Stimulated activated CD4-positive, alpha-beta T cell treated with anti-CD3 and anti-CD28 coated beads, Interleukin-1b, Interleukin-23, amount 100 ng/mL, for 1 hour (primary cell): ENCODE results near the gene KATNBL1.
"Not testable (repeated sequence)": the region's sequence is repeated elsewhere in the genome, so short reads cannot be mapped to it uniquely, and the experiment has no call there.

Source experiments
- DNase-seq, 2 donors: peaks; one replicate each; pipeline ENCODE4 v3.0.0-alpha.2; 2020; ENCODE audit warnings: low read depth in 2 of 2

Gene KATNBL1

DNA sequence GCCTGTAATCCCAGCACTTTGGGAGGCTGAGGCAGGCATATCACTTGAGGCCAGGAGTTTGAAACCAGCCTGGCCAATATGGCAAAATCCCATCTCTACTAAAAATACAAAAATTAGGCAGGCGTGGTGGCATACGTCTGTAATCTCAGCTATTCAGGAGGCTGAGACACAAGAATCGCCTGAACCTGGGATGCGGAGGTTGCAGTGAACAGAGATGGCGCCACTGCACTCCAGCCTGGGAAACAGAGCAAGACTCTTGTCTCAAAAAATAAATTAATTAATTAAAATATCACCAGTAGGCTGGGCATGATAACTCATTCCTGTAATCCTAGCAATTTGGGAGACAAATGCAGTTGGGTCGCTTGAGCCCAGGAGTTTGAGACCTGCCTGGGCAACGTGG is 16.6 kb downstream of the KATNBL1 start:
- not testable (repeated sequence) for DNase-seq

- DNase-seq: no peak
Observed at GRCh38 chr15:34188711-34189110, 21.2 kb downstream of the KATNBL1 start.

- DNase-seq: no peak
Observed at GRCh38 chr15:34185666-34186065, 24.2 kb downstream of the KATNBL1 start.

- no peak for DNase-seq
Observed at GRCh38 chr15:34182942-34183341, 27.0 kb downstream of the KATNBL1 start.

GRCh38 chr15:34179234-34179633 is 30.7 kb downstream of the KATNBL1 start:
- DNase-seq: no peak

DNA sequence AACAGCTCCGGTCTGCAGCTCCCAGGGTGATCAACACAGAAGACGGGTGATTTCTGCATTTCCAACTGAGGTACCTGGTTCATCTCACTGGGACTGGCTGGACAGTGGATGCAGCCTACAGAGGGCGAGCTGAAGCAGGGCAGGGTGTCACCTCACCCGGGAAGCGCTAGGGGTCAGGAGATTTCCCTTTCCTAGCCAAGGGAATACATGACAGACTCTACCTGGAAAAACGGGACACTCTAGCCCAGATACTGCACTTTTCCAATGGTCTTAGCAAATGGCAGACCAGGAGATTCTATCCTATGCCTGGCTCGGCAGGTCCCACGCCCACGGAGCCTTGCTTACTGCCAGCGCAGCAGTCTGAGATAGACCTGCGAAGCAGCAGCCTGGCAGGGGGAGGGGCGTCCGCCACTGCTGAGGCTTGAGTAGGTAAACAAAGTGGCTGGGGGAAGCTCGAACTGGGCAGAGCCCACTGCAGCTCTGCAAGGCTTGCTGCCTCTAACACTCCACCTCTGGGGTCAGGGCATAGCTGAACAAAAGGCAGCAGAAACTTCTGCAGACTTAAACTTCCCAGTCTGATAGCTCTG is 43.8 kb downstream of the KATNBL1 start:
- DNase-seq: not testable (repeated sequence)

DNA sequence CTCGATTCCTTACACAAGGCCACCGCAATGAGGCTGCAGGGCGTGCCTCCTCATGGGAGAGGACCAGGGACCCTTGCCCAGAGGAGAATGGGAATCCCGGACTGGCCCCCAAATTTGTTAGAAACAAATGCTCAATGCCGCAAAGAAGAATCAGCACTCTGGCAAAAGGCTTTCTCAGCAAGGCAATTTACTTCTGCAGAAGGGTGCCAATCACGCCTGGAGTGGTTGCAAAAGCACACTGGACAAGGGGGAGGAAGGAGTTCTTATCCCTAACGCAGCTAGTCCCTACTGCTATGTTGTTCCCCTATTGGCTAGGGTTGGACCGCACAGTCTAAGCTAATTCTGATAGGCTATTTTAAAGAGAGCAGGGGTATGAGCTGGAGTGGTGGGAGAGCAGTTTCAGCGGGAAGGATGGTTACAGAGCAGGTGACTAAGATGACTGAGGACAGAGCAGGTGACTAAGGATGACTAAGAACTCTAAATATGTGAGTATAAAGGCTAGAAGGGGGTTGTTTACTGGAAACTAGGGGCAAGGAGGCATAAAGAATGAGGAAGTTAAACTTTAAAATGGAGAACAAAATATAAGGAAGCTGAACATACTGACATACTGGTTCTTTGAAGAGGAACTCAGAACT is 48.5 kb downstream of the KATNBL1 start:
- no peak for DNase-seq

GRCh38 chr15:34160735-34161134 is 49.2 kb downstream of the KATNBL1 start:
- DNase-seq: no peak

DNA sequence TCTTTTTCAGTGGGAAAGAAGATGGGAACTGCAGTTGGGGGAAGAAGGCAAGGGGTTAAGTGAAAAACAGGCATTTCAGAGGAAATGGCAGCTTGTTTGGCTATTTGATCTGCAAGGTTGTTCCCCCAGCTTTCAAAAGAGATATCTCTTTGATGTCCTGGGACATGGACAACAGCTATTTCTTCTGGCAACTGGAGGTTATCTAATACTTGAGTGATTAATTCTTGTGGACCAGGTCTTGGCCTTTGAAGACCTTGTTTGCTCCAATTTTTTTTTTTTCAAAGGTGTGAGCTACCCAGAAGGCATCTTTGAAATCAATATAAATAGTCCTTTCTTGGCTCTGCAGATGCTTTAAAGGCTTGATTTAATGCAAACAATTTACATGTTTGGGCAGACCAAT is 51.5 kb downstream of the KATNBL1 start:
- no peak for DNase-seq

GRCh38 chr15:34155859-34156258 is 54.0 kb downstream of the KATNBL1 start:
- no peak for DNase-seq

GRCh38 chr15:34154725-34155204 is 55.1 kb downstream of the KATNBL1 start:
- no peak for DNase-seq

DNA sequence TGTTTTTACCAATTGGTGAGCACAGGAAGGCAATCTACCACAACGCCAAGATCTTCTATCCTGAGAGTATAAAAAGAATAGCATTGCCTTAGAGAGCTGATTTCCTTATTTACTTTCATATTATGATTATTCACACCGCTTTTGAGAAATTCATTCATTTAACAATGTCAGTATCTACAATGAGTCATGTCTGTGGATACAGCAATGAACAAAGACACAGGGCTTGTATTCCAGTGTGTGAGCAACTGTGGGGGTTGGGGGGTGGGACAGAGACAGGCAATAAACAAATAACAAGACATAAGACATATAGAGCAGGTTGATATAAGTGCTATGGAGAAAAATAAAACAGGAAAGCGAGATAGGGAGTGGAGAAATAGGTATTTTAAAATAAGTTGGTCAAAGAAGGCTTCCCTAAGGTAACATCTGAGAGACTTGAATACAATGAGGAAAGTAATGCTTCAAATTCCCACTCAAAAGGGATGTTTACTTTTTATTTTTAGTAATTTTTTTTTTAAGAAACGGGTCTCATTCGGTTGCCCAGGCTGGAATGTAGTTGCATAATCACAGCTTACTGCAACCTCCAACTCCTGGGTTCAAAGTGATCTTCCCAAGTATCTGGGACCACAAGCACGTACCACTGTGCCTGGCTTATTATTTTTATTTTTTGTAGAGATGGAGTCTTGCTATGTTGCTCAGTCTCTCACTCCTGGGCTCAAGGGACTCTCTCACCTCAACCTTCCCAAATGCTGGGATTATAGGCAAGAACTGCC is 62.3 kb downstream of the KATNBL1 start:
- DNase-seq: no peak

- no peak for DNase-seq
Observed at GRCh38 chr15:34133511-34133910, 76.4 kb downstream of the KATNBL1 start.

DNA sequence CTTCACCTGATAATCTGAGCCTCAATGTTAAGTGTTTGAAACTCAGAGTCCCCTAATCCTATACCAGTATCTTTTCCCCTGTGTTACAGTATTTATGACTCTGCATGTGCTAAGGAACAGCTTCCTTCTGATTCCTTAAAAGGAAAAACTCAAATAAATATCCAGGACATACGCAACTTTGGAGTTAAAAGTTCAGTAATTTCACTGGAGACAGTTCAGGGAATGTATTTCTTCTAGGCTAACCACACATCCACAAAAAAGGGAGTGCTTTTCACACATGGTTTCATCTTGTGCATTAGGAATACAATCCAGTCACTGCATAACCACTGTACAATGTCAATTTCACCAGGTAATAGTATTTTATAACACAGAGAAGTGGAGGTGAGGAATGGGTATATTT is 77.0 kb downstream of the KATNBL1 start:
- no peak for DNase-seq

GRCh38 chr15:34128898-34129297 is 81.0 kb downstream of the KATNBL1 start:
- no peak for DNase-seq

DNA sequence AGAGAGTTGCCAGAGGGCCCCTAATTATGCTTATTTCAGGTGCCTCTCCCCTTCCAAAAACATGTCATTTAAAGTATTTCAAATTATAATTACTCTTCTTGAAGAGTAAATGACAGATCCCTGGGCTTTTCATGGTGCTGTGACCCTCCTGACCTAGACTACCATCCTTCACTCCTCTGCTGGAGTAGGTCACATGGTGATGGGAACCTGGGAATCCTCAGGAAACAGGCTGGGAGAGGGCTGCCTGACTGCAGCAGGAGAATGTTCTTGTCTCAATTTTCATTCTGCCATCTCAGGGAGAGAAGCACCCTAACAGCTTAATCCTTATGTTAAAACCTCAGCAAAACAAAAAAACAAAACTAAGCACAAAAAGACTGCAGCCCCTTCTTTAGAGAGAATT is 83.4 kb downstream of the KATNBL1 start:
- no peak for DNase-seq

- no peak for DNase-seq
Observed at GRCh38 chr15:34125945-34126344, 84.0 kb downstream of the KATNBL1 start.

GRCh38 chr15:34124651-34125050 is 85.2 kb downstream of the KATNBL1 start:
- DNase-seq: no peak

DNA sequence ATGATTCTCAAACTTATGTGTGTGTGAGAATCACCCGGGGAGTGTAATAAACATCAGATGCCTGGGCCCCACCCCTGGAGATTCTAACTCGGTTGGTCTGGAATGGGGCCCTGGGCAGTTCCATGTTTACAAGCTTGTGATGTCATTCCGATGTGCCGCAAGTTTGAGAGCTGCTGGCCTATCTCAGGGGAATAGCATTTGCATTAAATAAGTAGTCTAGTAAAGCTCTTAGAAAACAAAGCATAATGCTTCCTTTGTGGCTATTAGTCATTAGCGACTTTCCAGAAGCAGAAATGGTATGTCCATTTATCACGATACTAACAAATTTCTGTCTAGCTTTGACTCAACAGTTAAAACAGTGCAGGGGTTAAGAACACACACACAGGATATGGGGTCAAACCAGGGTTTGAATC is 87.1 kb downstream of the KATNBL1 start:
- DNase-seq: no peak

- DNase-seq: not testable (repeated sequence)
Observed at GRCh38 chr15:34121786-34122185, 88.1 kb downstream of the KATNBL1 start.

DNA sequence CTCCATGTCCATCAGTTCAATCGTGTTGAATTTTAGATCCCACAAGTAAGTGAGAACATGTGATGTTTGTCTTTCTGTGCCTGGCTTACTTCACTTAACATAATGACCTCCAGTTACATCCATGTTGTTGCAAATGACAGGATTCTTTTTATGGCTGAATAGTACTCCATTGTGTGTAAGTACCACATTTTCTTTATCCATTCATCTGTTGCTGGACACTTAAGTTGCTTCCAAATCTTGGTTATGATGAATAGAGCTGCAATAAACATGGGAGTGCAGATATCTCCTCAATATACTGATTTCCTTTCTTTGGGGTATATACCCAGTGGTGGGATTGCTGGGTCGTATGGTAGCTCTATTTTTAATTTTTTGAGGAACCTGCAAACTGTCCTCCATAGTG is 89.5 kb downstream of the KATNBL1 start:
- not testable (repeated sequence) for DNase-seq

GRCh38 chr15:34119291-34119690 is 90.6 kb downstream of the KATNBL1 start:
- no peak for DNase-seq

DNA sequence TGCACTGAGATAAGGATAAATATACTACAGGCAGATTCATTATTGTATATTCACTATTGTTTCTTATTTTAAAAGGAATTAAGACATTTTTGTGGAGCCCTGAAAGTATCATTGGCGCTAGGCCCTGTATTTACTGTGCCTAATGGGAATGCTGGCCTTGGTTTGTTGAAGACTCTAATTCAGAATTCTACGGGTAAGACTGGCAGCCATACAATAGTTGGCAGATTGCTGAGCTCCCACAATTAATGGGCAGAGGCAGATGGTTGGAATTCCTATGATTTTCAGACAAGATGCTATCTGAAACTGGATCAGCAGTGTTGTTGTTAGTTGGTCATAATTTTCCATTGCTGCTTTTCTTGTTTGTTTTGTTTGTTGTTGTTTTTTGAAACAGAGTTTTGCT is 93.3 kb downstream of the KATNBL1 start:
- no peak for DNase-seq
